ENCODE data around the gene CALY.

The CALY gene

DNA sequence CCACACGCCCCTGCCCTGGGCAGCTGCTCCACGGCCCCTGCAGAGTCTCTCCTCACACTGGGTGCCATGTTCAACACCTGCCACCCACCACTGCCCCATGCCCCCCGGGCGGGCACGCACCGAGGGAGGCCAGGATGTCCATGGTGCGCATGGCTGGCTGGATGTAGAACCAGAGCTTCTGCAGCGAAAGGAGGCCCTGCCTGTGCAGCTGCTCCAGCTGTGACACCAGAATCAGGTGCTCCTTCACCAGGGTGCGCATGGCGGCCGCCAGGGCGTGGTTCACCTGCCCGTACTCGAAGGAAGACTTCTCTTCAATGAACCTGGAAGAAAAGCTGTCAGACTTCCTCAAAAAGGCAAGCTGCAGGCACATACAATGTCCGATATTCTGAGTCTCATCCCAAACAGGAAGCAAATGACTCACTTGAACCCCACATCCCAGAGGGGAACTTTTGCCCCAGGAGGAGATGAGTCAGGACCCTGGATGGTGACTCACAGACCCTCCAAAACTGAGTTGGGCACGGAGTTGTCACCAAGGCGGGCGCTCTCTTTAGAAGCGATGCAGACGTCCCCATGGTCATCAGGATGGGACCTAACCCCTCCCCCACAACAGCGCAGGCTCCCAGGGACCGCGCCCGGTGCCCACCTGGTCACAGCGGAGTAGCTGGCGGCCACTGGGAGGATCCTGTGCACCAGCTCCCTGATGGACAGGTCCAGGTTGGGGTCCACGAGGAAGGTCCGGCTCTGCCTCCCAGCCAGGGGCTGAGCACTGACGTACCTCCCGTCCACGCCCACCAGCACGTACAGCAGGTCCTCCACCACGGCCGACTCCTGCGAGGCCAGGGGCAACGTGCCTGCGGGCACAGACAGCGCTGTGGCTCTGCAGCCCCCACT lies 43.5 kb downstream of the CALY start:
- no peak for TF ChIP-seq EZH2phosphoT487 (IDR thresholded peaks at IDR 0.05; ENCODE audit: borderline replicate concordance)
- TF ChIP-seq, protein P1, sequence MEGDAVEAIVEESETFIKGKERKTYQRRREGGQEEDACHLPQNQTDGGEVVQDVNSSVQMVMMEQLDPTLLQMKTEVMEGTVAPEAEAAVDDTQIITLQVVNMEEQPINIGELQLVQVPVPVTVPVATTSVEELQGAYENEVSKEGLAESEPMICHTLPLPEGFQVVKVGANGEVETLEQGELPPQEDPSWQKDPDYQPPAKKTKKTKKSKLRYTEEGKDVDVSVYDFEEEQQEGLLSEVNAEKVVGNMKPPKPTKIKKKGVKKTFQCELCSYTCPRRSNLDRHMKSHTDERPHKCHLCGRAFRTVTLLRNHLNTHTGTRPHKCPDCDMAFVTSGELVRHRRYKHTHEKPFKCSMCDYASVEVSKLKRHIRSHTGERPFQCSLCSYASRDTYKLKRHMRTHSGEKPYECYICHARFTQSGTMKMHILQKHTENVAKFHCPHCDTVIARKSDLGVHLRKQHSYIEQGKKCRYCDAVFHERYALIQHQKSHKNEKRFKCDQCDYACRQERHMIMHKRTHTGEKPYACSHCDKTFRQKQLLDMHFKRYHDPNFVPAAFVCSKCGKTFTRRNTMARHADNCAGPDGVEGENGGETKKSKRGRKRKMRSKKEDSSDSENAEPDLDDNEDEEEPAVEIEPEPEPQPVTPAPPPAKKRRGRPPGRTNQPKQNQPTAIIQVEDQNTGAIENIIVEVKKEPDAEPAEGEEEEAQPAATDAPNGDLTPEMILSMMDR (conservative IDR thresholded peaks at IDR 0.05; ENCODE audit: low read length): no peak
- Histone ChIP-seq H3K9me2 (replicated peaks; ENCODE audit: low read depth, low read length) (no peaks in the 10 kb centered on the region), H3K4me1 (ENCODE audit: insufficient read depth, low read length, poor library complexity, severe bottlenecking) (no peaks in the 10 kb centered on the region), H3K79me2 (ENCODE audit: insufficient read depth, low read length) (no peaks in the 10 kb centered on the region), H3K9ac (ENCODE audit: low read depth, low read length, poor library complexity, severe bottlenecking) (no peak overlapping the region), H3K4me3 (ENCODE audit: low read length, poor library complexity, severe bottlenecking) (no peak overlapping the region), H3K27me3 (ENCODE audit: insufficient read depth, low read length, poor library complexity, severe bottlenecking) (no peaks in the 10 kb centered on the region), H3K9me3 (ENCODE audit: insufficient read depth, low read depth, low read length) (no peaks in the 10 kb centered on the region), H3K4me2 (ENCODE audit: low read depth, low read length, poor library complexity, severe bottlenecking) (no peak overlapping the region), H2AFZ (ENCODE audit: low read length) (no peak overlapping the region), H3K36me3 (ENCODE audit: insufficient read depth, low read length) (peaks cover 66% of the 10 kb centered on the region; the same call in 1 of the 2 replicates), H4K20me1 (ENCODE audit: insufficient read depth, low read length, poor library complexity, severe bottlenecking) (no peaks in the 10 kb centered on the region), H3F3A (ENCODE audit: low read depth) (no peaks in the 10 kb centered on the region)

DNA sequence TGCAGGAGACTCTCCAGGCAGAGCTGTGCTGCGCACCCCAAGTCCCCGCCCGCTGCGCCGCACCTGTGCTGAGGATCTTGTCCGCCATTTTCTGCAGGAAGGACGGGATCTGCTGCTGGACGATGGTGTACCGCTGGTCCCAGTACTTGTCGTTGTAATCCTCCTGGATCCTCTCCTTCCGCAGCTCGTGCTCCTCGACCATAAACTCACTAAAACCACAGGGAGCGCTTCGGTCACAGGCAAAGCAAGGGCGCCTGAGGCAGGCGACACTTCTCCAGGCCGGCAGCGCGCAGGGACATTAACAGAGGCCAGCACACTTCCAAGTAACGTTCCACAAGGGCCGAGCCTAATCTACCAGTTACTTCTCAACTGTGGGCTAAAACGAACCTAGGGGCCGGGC lies 46.9 kb downstream of the CALY start:
- Histone ChIP-seq H3K79me2 (ENCODE audit: insufficient read depth, low read length) (no peaks in the 10 kb centered on the region), H3K9me3 (ENCODE audit: insufficient read depth, low read depth, low read length) (no peaks in the 10 kb centered on the region), H3K4me1 (ENCODE audit: insufficient read depth, low read length, poor library complexity, severe bottlenecking) (no peaks in the 10 kb centered on the region), H3K4me2 (ENCODE audit: low read depth, low read length, poor library complexity, severe bottlenecking) (no peak overlapping the region), H2AFZ (ENCODE audit: low read length) (no peak overlapping the region), H3K4me3 (ENCODE audit: low read length, poor library complexity, severe bottlenecking) (no peak overlapping the region), H3K27me3 (ENCODE audit: insufficient read depth, low read length, poor library complexity, severe bottlenecking) (no peaks in the 10 kb centered on the region), H3K9ac (ENCODE audit: low read depth, low read length, poor library complexity, severe bottlenecking) (no peak overlapping the region), H3K9me2 (replicated peaks; ENCODE audit: low read depth, low read length) (no peaks in the 10 kb centered on the region), H4K20me1 (ENCODE audit: insufficient read depth, low read length, poor library complexity, severe bottlenecking) (no peaks in the 10 kb centered on the region), H3F3A (ENCODE audit: low read depth) (no peaks in the 10 kb centered on the region), H3K36me3 (ENCODE audit: insufficient read depth, low read length) (peaks cover 48% of the 10 kb centered on the region; the same call in 1 of the 2 replicates)
- TF ChIP-seq, protein P1 (conservative IDR thresholded peaks at IDR 0.05; ENCODE audit: low read length): no peak
- no peak for TF ChIP-seq EZH2phosphoT487 (IDR thresholded peaks at IDR 0.05; ENCODE audit: borderline replicate concordance)

DNA sequence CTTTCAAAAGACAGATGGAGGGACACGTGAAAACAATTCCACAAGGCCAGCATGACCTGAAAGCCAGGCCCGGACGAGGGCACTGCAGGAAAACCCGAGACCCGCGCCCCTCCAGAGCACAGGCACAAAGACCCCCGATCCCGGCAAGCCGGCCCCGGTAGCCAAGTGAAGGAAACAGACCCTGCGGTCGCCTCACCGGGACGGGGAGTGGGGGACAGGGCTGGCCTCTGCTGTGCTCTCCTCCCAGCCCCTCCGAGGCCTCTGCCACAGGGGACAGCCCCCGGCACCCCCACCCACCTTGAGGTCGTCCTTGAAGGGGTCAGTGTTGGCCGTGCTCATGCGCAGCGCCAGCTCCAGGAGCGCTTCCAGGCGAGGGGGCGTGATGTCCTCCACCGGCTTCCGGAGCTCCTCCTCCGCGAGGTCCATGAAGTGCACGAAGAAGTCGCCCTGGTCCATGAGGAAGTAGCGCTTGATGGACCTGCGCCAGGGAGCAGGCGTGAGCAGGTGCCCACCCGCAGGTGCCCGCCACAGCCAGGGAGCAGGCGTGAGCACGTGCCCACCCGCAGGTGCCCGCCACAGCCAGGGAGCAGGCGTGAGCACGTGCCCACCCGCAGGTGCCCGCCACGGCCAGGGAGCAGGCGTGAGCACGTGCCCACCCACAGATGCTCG lies 48.7 kb downstream of the CALY start:
- H3K36me3 ChIP-seq (ENCODE audit: insufficient read depth, low read length): peaks cover 49% of the 10 kb centered on the region; the same call in 1 of the 2 replicates
- H3K4me3 ChIP-seq (ENCODE audit: low read length, poor library complexity, severe bottlenecking): no peak overlapping the region

More for the DNA sequence above, 48.7 kb downstream of the CALY start:
- H3K79me2 ChIP-seq (ENCODE audit: insufficient read depth, low read length): no peaks in the 10 kb centered on the region
- no peak overlapping the region for H3K4me2 ChIP-seq (ENCODE audit: low read depth, low read length, poor library complexity, severe bottlenecking)
- no peaks in the 10 kb centered on the region for H4K20me1 ChIP-seq (ENCODE audit: insufficient read depth, low read length, poor library complexity, severe bottlenecking)
- H3K9ac ChIP-seq (ENCODE audit: low read depth, low read length, poor library complexity, severe bottlenecking): no peak overlapping the region
- no peak for TF ChIP-seq EZH2phosphoT487 (IDR thresholded peaks at IDR 0.05; ENCODE audit: borderline replicate concordance)
- H3F3A ChIP-seq (ENCODE audit: low read depth): no peaks in the 10 kb centered on the region
- no peaks in the 10 kb centered on the region for H3K27me3 ChIP-seq (ENCODE audit: insufficient read depth, low read length, poor library complexity, severe bottlenecking)
- H2AFZ ChIP-seq (ENCODE audit: low read length): no peak overlapping the region
- H3K4me1 ChIP-seq (ENCODE audit: insufficient read depth, low read length, poor library complexity, severe bottlenecking): no peaks in the 10 kb centered on the region
- H3K9me2 ChIP-seq (replicated peaks; ENCODE audit: low read depth, low read length): no peaks in the 10 kb centered on the region
- H3K9me3 ChIP-seq (ENCODE audit: insufficient read depth, low read depth, low read length): no peaks in the 10 kb centered on the region

Measured in Loucy (cell line).